ENCODE measurements around the gene TMEM248.
"Not testable (repeated sequence)": the region's sequence is repeated elsewhere in the genome, so short reads cannot be mapped to it uniquely, and the experiment has no call there.

The TMEM248 gene, protein sequence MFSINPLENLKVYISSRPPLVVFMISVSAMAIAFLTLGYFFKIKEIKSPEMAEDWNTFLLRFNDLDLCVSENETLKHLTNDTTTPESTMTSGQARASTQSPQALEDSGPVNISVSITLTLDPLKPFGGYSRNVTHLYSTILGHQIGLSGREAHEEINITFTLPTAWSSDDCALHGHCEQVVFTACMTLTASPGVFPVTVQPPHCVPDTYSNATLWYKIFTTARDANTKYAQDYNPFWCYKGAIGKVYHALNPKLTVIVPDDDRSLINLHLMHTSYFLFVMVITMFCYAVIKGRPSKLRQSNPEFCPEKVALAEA

DNA sequence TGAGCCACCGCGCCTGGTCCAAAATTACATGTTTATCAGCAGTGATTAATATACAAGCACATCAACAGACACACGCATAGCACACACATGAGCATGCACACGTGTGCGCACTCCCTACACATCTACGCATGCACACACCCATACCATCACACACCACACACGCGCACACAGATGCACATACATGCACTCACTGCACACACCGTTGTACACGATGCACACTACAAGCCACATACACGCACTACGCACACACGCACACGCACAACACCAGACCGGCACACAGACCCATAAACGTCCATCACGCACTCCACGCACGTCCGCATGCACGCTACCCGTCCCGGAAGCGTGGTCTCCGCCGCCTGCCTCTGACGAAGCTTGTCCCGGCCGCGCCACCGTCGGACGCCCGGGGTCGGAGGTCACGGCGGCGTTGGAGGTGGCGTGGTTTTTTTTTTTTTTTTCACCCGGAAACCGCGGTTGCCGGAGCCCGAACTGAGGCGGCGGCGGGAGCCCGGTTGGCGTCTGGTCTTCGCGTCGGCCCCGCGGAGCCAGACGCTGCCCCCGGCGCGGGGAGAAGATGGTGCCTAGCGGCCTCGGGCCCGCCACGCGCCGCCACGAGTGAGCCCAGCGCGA, at the start of gene TMEM248:
Gene TMEM248, plus strand, starts transcription at position 457 of the 627 bp plus-strand sequence. CDS start 20,641 bp downstream, outside the sequence.
- DNase-seq = peak; percentile 21 to 89 (median 76)

DNA sequence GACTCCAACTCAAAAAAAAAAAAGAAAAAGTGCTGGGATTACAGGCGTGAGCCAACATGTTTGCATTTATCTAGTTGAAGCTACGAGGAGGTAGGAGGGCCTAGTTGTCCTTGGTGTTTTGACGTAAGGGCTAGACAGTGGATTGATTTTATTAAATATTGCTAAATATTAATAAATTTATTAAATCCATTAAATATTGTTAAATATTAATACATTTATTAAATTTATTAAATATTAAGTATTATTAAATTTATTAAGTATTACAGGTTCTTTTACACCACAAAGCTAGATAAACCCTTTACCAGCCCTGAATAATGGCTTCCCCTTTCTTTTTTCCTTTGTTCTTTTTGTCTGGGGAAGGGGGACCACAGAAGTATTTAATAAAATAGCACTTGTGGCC, 47.5 kb upstream of the TMEM248 start:
- DNase-seq = no peak

DNA sequence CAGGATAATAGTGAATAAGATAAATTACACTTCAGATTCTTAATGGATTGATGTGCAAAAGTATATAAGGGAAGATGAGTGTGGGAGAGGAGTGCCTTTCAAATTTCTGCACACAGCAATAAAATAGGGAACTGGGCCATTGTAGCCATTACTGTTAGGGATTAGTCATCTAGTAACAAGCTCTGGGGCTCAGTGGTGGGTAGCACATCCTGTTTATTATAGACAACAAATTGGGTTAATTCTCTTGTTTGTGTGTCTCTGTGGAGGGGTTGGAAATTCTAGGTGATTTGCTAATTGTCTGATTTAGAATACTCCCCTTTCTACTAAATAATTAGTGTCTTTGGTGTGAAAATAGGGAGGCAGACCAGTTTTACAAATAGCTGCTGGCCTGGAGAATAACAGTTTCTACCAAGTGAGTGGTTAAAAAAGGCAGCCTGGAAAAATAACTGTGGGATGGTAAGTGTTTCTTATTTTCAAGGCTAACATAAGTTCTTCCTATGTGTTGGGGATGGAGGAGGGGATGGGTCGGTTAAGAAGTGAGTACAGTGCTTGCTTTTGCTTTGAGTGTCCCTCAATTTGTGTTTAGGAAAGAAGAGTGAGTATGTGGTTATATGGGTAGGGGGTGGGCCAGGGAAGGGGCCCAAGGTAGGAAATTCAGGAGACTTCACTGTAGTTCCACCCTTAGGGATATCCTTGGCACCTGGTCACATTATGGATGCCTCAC, 43.3 kb upstream of the TMEM248 start:
- no peak for DNase-seq

DNA sequence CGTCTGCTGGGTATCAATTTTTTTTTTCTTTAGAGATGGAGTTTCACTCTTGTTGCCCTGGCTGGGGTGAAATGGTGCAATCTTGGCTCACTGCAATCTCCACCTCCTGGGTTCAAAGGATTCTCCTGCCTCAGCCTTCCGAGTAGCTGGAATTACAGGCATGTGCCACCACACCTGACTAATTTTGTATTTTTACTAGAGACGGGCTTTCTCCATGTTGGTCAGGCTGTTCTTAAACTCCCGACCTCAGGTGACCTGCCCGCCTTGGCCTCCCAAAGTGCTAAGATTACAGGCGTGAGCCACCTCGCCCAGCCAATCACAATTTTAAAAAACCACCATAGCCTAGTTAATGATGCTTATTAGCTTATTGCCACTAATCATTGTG, 42.7 kb upstream of the TMEM248 start:
- not testable (repeated sequence) for DNase-seq

DNA sequence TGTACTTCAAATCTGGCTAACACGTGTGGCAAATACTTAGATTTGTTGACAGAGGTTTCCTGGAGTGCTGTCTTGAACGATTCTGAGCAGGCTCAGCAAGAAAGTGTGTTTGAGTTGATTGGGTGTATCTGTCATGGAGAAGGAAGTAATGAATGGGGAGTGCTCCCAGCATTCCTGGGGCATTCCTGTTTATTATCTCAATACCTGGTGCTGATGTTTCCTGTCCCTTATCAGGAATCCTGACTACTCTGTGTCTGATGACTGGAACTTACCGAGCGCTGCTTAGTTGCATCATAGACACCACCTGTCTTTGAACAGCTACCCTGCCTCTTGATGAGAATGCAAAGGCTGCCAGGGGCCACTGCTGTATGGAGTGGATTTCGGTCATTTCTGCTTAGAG, 41.0 kb upstream of the TMEM248 start:
- DNase-seq = no peak

DNA sequence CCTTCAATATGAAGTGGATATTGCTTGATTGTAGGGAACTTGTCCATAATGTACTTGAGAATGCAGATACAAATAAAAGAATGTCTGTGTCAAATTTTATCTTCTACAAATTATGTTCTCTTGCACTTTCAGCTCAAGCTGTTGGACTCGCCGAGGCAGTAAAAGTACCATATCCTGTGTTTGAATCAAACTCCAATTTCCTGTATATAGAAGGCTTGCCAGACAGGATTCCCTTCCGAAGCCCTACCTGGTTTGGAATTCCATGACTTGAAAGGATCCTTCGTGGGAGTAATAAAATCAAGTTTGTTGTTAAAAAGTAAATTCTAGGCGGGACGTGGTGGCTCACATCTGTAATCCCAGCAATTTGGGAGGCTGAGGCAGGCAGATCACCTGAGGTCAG, 40.4 kb upstream of the TMEM248 start:
- not testable (repeated sequence) for DNase-seq

DNA sequence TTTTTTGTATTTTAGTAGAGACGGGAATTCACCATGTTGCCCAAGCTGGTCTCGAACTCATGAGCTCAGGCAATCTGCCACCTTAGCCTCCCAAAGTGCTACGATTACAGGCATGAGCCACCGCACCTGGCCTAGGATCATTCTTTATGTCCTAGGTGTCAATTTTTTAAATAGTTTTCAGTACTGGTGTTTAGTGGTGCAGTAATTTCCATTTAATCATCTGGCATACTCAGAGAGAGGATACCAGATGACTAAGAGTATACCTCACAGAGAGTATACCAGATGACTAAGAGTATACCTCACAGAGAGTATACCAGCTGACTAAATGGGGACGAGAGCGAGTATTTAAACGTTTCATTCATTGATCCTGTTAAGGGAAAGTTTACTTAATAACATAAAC, 37.3 kb upstream of the TMEM248 start:
- no peak for DNase-seq

DNA sequence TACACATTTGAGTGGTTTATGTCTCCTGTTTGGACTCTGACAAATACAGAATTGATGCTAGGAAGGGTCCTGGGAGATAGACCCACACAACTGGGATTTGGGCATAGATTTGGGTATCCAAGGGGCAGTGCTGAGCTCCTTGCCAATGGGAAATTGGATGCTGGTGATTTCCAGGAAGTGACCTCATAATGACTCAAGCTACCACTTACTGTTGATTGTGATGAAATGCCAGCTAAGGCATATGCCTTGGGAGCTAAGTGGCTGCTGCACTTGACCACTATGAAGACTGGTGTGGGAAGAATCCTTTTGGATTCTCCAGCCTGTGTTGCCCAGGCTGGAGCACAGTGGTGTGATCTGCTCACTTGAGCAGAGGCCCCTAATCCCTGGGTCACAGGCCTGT, 36.5 kb upstream of the TMEM248 start:
- DNase-seq = not testable (repeated sequence)

DNA sequence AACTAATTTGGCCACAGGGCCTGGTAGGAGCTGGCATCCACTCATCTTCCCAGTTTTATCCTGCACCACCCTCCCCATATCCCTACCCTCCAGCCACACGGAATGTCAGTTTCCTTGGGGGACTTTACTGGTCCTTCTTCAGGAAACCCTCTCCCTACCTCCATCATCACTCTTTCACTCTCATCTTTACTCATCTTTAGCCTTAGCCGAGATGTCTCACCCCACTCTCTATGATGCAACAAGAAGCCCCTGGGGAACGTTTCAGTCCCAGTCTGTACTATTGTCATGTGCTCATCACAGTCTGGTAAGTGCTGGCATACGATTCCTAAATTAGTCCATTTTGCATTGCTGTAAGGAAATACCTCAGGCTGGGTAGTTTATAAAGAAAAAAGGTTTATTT, 34.9 kb upstream of the TMEM248 start:
- no peak for DNase-seq

DNA sequence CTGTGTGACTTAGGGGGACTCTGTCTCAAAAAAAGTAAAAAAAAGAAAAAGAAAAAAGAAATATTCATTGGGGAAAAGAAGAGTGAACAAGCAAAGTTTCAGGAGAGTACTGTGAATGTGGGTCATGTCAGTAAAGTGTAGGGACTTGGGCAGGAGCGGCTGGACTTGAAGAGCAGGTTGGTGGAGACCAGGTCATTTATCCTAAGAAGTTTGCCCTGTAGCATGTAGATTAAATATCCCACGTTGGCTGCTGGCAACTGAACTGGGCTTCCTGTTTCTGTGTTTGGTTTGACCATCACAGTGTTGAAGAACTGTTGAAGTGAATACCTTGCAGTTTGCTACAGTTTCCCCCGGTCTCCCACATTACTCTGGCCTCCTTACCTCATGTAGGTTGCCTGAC, 32.8 kb upstream of the TMEM248 start:
- DNase-seq = not testable (repeated sequence)

DNA sequence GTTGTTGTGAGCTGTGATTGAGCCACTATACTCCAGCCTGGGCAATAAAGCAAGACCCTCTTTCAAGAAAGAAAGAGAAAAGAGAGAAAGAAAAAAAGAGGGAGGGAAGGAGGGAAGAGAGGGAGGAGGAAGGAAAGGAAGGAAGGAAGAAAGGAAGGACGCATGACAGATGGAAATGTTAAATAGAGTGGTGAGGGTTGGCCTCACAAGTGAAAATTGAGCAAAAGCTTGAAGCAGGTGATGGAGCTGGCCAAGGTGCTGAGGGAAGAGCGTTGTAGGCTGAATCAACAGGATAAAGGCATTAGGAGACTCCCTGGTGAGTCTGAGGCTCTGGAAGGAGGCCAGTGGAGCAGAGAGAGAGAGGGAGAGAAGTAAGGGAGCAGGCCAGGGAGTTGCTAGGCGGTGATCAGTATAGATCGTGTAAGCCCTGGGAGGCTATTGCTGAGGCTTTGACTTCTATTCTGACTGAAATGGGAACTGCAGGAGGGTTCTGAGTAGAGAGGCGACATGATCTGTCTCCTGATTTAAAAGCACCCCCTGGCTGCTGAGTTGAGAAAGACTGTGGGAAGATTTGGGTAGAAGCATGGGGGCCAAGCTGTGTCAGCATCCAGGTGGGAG, 26.5 kb upstream of the TMEM248 start:
- peak in 4 of 56 donors; percentile 1 to 28 (median 16) for DNase-seq

DNA sequence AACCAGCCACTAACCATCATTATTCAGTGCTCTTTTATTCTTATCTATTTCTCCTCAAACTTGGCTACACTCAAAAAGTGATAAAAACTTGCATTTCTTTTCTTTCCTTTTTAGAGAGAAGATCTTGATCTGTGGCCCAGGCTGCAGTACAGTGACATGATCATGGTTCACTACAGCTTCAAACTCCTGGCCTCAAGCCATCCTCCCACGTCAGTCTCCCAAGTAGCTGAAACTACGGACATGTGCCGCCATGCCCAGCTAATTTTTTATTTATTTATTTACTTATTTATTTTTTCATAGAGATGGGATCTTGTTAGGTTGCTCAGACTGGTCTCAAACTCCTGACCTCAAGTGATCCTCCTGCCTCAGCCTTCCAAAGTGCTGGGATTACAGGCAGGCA, 24.6 kb upstream of the TMEM248 start:
- DNase-seq = no peak

DNA sequence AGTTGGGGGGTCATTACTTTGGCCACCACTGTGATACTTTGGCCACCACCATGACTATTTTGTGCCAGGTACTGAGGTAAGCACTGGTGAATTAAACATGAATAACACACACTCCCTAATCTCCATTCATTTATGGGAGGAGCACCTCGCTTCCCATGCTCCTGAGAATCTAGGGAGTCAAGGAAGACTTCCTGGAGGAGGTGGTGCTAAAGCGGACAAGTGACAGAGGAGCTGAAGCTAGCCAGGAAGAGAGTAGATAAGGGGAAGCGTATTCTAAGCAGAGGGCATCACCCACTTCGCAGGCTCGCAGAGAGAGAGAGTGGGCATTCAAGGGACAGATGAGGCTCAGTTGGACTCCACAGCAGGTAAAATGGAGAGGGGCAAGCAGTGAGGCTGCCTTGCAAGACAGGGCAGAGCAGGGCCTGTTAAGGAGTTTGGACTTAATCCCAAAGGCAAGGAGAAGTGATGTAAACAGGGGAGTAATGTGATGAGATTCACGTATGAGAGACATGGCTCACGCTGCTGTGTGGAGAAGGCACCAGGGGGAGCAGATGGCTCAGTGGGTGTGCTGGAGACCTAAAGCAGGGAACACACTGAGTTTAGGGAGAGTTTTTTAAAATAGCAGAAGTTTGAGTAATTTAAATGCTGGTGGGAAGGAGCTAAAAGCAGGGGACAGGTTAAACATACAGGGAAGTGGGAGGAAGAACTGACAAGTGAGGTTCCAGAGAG, 21.3 kb upstream of the TMEM248 start:
- DNase-seq = peak in 26 of 56 donors; percentile 3 to 67 (median 12)

DNA sequence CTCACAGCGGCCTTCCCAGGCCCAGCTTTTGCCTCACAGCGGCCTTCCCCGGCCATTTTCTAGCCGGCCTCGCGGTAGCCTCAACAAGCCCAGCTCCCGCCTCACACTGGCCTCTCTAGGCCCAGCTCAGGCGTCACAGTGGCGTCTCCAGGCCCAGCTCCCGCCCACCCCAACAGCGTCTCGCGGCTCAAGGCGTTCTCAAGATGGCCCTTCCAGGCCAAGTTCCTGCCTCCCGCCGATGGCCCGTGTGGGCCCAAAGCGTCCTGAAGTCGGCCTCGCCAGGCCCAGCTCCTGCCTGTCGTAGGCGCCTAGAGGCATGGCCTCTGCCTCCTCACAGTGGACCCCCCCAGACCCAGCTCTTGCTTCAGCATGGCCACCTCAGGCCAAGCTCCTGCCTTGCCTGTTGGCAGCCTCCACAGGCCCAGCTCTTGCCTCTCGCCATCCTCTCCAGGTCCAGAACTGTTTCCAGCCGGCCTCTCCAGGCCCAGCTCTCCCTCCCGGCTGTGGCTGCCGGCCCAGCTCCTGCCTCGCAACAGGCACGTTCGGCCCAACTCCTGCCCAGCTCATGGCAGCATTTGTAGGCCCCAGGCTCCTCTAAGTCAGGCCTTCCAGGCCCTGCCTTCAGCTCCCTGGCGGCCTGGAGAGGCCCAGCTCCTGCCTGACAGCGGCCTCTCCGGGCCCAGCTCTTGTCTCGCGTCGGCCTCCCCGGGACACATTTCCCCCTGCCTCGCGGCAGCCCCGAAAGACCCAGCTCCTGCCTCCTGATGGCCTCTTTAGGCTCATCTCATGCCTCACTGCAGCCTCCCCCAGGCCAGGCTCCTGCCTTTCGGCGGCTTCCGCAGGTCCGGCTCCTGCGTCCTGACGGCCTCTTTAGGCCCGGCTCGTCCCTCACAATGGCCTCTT, 18.8 kb upstream of the TMEM248 start:
- no peak for DNase-seq

DNA sequence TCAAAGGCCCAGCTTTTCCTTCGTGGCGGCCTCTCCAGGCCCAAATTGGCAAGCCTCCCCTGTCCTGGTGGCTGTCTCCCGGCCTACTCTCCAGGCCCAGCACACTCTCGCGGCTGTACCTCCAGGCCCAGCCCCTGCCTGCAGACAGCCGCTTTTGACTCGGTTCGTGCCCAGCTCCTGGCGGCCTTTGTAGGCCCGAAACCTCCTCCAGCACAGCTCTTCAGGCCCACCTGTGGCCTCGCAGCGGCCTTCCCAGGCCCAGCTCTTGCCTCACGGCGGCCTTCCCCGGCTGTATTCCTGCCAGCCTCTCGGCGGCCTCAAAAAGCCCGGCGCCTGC, 18.2 kb upstream of the TMEM248 start:
- DNase-seq = no peak

DNA sequence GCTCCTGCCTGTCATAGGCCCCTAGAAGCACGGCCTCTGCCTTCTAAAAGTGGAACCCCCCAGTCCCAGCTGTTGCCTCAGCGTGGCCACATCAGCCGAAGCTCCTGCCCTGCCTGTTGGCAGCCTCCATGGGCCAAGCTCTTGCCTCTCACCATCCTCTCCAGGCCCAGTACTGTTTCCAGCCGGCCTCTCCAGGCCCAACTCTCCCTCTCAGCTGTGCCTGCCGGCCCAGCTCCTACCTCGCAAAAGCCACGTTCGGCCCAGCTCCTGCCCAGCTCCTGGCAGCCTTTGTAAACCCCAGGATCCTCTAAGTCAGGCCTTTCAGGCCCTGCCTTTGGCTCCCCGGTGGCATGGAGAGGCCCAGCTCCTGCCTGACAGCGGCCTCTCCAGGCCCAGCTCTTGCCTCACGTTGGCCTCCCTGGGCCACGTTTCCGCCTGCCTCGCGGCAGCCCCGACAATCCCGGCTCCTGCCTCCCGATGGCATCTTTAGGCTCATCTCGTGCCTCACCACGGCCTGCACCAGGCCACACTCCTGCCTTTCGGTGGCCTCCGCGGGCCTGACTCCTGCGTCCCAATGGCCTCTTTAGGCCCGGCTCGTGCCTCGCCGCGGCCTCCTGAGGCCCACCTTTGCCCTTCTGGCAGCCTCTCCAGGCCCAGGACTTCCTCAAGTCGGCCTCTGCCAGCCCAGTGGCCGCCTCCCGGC, 17.5 kb upstream of the TMEM248 start:
- DNase-seq = no peak

DNA sequence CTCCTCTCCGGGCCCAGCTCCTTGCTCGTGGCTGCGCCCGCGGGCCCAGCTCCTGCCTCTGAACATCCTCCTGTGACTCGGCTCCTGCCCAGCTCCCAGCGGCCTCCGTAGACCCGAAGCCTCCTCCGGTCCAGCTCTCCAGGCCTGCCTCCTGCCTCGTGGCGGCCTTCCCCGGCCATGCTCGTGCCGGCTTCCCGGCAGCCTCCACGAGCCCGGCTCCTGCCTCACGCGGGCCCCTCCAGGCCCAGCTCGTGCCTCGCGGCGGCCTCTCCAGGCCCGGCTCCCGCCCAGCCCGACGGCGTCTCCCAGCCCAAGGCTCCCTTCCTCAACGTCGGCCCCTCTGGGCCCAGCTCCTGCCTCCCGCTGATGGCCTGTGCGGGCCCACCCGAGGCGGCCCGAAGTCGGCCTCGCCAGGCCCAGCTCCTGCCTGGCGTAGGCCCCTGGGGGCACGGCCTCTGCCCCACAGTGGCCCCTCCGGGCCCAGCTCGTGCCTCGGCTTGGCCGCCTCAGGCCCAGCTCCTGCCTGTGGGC, 16.9 kb upstream of the TMEM248 start:
- no peak for DNase-seq

DNA sequence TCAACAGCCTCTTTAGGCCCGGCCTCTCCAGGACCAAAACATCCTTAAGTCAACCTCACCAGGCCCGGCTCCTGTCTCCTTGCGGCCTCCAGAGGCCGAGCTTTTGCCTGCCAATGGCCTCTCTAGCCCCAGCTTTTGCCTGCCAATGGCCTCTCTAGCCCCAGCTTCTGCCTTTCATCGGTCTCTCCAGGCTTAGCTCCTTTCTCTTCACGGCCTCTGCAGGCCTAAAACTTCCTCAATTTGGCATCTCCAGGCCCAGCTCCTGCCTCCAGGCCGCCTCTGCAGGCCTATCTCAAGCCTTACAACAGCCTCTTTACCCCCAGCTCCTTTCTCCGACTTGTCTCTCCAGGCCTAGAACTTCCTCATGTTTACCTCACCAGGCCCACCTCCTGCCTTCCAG, 15.7 kb upstream of the TMEM248 start:
- no peak for DNase-seq

DNA sequence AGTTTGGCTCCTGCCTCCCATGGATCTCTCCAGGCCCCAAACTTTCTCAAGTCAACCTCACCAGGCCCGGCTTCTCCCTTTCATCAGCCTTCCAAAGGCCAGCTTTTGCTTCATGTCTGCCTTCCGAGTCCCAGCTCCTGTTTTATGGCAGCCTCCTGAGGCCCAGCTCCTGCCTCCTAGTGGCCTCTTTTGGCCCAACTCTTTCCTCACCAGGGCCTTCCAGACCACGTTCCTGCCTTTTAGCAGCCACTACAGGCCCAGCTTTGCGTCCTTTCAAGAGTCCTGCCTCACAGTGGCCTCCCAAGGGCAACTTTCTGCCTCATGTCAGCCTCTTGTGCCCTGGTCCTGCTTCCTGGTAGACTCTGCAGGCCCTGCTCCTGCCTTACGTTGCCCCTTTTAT, 15.3 kb upstream of the TMEM248 start:
- no peak for DNase-seq
